Liver (tissue), 3 donors: Measurements from ENCODE around the gene TECTA.

Experiments
- ATF3 ChIP-seq: IDR thresholded peaks from 2 replicates; pipeline ENCODE4 v1.6.1; 2016; ENCODE audit warnings: antibody characterized with exemption
- EGR1 ChIP-seq, 2 donors: IDR thresholded peaks; 2 replicates each; pipeline ENCODE4 v1.6.1; 2016 to 2018; ENCODE audit warnings: antibody characterized with exemption in 2 of 2, low read depth in 2 of 2
- HNF4G ChIP-seq: IDR thresholded peaks from 2 replicates; pipeline ENCODE4 v1.6.1; 2016; ENCODE audit warnings: antibody characterized with exemption
- JUND ChIP-seq, 2 donors: IDR thresholded peaks; 2 replicates each; pipeline ENCODE4 v1.6.1; 2016; ENCODE audit warnings: antibody characterized with exemption in 2 of 2
- NR2F2 ChIP-seq: IDR thresholded peaks from 2 replicates; pipeline ENCODE4 v1.6.1; 2016; ENCODE audit warnings: antibody characterized with exemption
- RAD21 ChIP-seq, 2 donors: IDR thresholded peaks; 2 replicates each; pipeline ENCODE4 v1.6.1; 2016; ENCODE audit warnings: antibody characterized with exemption in 2 of 2, mild to moderate bottlenecking in 2 of 2
- REST ChIP-seq: IDR thresholded peaks from 2 replicates; pipeline ENCODE4 v1.6.1; 2016; ENCODE audit warnings: antibody characterized with exemption, mild to moderate bottlenecking
- RXRA ChIP-seq, 2 donors: IDR thresholded peaks; 2 replicates each; pipeline ENCODE4 v1.6.1; 2017 to 2018; ENCODE audit warnings: antibody characterized with exemption in 2 of 2, mild to moderate bottlenecking in 1 of 2
- TAF1 ChIP-seq: conservative IDR thresholded peaks from 2 replicates; pipeline ENCODE4 v1.6.1; 2016; ENCODE audit warnings: antibody characterized with exemption, mild to moderate bottlenecking
- YY1 ChIP-seq: IDR thresholded peaks from 2 replicates; pipeline ENCODE4 v1.6.1; 2016; ENCODE audit warnings: antibody characterized with exemption, mild to moderate bottlenecking
- ZBTB33 ChIP-seq: IDR thresholded peaks from 2 replicates; pipeline ENCODE4 v1.6.1; 2016; ENCODE audit warnings: antibody characterized with exemption
- TF ChIP-seq, protein P1 (sequence below): fragments of 150-350 bp; IDR thresholded peaks from 2 replicates; pipeline ENCODE4 v1.5.1; 2017; ENCODE audit warnings: improper control_type of control experiment, low read depth, low read length; ENCODE audit not compliant: missing input control
- TF ChIP-seq, protein P2 (sequence below): IDR thresholded peaks from 2 replicates; pipeline ENCODE4 v1.6.1; 2016; ENCODE audit warnings: antibody characterized with exemption
- donor health status: healthy.
- donor health status: healthy.

GRCh38 chr11:121237686-121238658 lies 136.9 kb downstream of the TECTA start:
- TF ChIP-seq, protein P1, sequence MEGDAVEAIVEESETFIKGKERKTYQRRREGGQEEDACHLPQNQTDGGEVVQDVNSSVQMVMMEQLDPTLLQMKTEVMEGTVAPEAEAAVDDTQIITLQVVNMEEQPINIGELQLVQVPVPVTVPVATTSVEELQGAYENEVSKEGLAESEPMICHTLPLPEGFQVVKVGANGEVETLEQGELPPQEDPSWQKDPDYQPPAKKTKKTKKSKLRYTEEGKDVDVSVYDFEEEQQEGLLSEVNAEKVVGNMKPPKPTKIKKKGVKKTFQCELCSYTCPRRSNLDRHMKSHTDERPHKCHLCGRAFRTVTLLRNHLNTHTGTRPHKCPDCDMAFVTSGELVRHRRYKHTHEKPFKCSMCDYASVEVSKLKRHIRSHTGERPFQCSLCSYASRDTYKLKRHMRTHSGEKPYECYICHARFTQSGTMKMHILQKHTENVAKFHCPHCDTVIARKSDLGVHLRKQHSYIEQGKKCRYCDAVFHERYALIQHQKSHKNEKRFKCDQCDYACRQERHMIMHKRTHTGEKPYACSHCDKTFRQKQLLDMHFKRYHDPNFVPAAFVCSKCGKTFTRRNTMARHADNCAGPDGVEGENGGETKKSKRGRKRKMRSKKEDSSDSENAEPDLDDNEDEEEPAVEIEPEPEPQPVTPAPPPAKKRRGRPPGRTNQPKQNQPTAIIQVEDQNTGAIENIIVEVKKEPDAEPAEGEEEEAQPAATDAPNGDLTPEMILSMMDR, result no peak
- TF ChIP-seq RAD21 (IDR thresholded peaks at IDR 0.05), result no peak
- TF ChIP-seq YY1, result no peak
- TF ChIP-seq EGR1 (IDR thresholded peaks at IDR 0.05; ENCODE audit: low read depth in 2 of 2), result no peak
- TF ChIP-seq REST, result no peak
- TF ChIP-seq HNF4G, result no peak
- TF ChIP-seq ZBTB33, result no peak
- no peak for TF ChIP-seq TAF1
- TF ChIP-seq RXRA (IDR thresholded peaks at IDR 0.05), result no peak
- TF ChIP-seq ATF3, result no peak
- no peak for TF ChIP-seq JUND (IDR thresholded peaks at IDR 0.05)
- TF ChIP-seq, protein P2, sequence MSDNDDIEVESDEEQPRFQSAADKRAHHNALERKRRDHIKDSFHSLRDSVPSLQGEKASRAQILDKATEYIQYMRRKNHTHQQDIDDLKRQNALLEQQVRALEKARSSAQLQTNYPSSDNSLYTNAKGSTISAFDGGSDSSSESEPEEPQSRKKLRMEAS, result no peak
- TF ChIP-seq NR2F2, result no peak
